ENCODE results near the gene CSF2RB. TPM values are rescaled to one million over a fixed set of nuclear protein-coding genes. Genes with fewer than 3 reads are reported as not detected.

Gene CSF2RB
- total RNA-seq, 1 experiment from 2014 or later: 5.6 TPM

DNA sequence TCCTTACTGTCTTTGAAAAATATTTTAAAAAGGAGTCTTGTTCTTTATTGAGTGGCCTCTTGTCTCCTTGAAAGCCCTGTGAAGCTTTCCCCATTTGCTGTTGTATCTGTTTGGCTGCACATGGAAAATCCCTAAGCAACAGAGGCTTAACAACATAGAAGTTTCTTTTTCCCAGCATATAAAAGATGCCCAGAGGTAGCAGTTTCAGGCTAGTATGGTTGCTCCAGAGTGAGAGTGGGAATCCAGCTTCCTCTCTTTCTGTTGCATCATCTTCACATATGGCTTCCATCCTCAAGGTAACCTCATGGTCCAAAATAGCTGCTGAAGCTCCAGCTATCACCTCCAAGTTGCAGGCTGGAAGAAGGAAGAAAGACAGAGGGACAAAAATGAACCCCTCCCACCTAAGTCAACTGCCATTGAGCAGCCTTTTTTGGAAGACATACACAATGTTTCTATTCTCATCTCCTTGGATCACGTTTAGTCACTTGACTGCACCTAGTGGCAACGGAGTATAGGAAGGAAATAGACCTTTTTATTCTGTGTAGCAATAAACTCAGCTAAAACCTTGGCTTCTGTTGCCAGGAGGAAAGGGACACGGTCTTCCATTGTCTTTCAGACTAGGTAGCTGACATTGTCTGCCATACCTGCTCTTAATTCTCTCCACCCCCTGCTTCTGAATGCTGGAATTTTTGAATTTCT, 5.3 kb downstream of the CSF2RB start:
- Histone ChIP-seq H3K27ac (ENCODE audit: low read length) (no peak overlapping the region), H3K9me2 (replicated peaks; ENCODE audit: insufficient read depth, low read length) (no peaks in the 10 kb centered on the region), H3K9ac (ENCODE audit: low read length) (no peak overlapping the region), H3K4me3 (ENCODE audit: low read length) (no peak overlapping the region), H3K4me1 (ENCODE audit: low read length) (peaks cover 9% of the 10 kb centered on the region), H3K9me3 (ENCODE audit: low read length) (no peaks in the 10 kb centered on the region), H4K20me1 (ENCODE audit: insufficient read depth, low read depth, low read length) (no peaks in the 10 kb centered on the region), H2AFZ (ENCODE audit: low read length) (no peak overlapping the region), H3K27me3 (ENCODE audit: low read length) (no peaks in the 10 kb centered on the region), H3K79me2 (ENCODE audit: low read length) (no peaks in the 10 kb centered on the region), H3K4me2 (ENCODE audit: low read depth, low read length, poor library complexity, severe bottlenecking) (no peak overlapping the region), H3K36me3 (ENCODE audit: insufficient read depth, low read length) (no peaks in the 10 kb centered on the region)
- DNase-seq: no peak

- H3K4me1 ChIP-seq (ENCODE audit: low read length): no peaks in the 10 kb centered on the region
- H3K9me3 ChIP-seq (ENCODE audit: low read length): no peaks in the 10 kb centered on the region
- H3K79me2 ChIP-seq (ENCODE audit: low read length): no peaks in the 10 kb centered on the region
- no peak for DNase-seq
- H3K4me2 ChIP-seq (ENCODE audit: low read depth, low read length, poor library complexity, severe bottlenecking): no peak overlapping the region
- H3K27ac ChIP-seq (ENCODE audit: low read length): no peak overlapping the region
- no peak overlapping the region for H3K4me3 ChIP-seq (ENCODE audit: low read length)
- no peak overlapping the region for H2AFZ ChIP-seq (ENCODE audit: low read length)
- H4K20me1 ChIP-seq (ENCODE audit: insufficient read depth, low read depth, low read length): no peaks in the 10 kb centered on the region
- no peaks in the 10 kb centered on the region for H3K36me3 ChIP-seq (ENCODE audit: insufficient read depth, low read length)
- no peaks in the 10 kb centered on the region for H3K27me3 ChIP-seq (ENCODE audit: low read length)
- no peaks in the 10 kb centered on the region for H3K9me2 ChIP-seq (replicated peaks; ENCODE audit: insufficient read depth, low read length)
- H3K9ac ChIP-seq (ENCODE audit: low read length): no peak overlapping the region
Measured at GRCh38 chr22:36921309-36922104, 8.1 kb downstream of the CSF2RB start.

- DNase-seq: no peak
- H3K9ac ChIP-seq (ENCODE audit: low read length): no peak overlapping the region
- H3K27me3 ChIP-seq (ENCODE audit: low read length): no peaks in the 10 kb centered on the region
- no peaks in the 10 kb centered on the region for H3K4me1 ChIP-seq (ENCODE audit: low read length)
- H3K4me3 ChIP-seq (ENCODE audit: low read length): no peak overlapping the region
- no peaks in the 10 kb centered on the region for H4K20me1 ChIP-seq (ENCODE audit: insufficient read depth, low read depth, low read length)
- no peaks in the 10 kb centered on the region for H3K9me2 ChIP-seq (replicated peaks; ENCODE audit: insufficient read depth, low read length)
- H3K9me3 ChIP-seq (ENCODE audit: low read length): no peaks in the 10 kb centered on the region
- H2AFZ ChIP-seq (ENCODE audit: low read length): no peak overlapping the region
- no peaks in the 10 kb centered on the region for H3K36me3 ChIP-seq (ENCODE audit: insufficient read depth, low read length)
- H3K4me2 ChIP-seq (ENCODE audit: low read depth, low read length, poor library complexity, severe bottlenecking): no peak overlapping the region
- H3K79me2 ChIP-seq (ENCODE audit: low read length): no peaks in the 10 kb centered on the region
- no peak overlapping the region for H3K27ac ChIP-seq (ENCODE audit: low read length)
Measured at GRCh38 chr22:36922105-36922608, 8.7 kb downstream of the CSF2RB start.

- Histone ChIP-seq H3K27ac (ENCODE audit: low read length) (no peak overlapping the region), H3K4me3 (ENCODE audit: low read length) (no peak overlapping the region), H2AFZ (ENCODE audit: low read length) (no peak overlapping the region), H4K20me1 (ENCODE audit: insufficient read depth, low read depth, low read length) (no peaks in the 10 kb centered on the region), H3K4me1 (ENCODE audit: low read length) (no peaks in the 10 kb centered on the region), H3K9me3 (ENCODE audit: low read length) (no peaks in the 10 kb centered on the region), H3K27me3 (ENCODE audit: low read length) (no peaks in the 10 kb centered on the region), H3K79me2 (ENCODE audit: low read length) (no peaks in the 10 kb centered on the region), H3K36me3 (ENCODE audit: insufficient read depth, low read length) (no peaks in the 10 kb centered on the region), H3K9me2 (replicated peaks; ENCODE audit: insufficient read depth, low read length) (no peaks in the 10 kb centered on the region), H3K4me2 (ENCODE audit: low read depth, low read length, poor library complexity, severe bottlenecking) (no peak overlapping the region), H3K9ac (ENCODE audit: low read length) (no peak overlapping the region)
- no peak for DNase-seq
Measured at GRCh38 chr22:36922711-36923110, 9.3 kb downstream of the CSF2RB start.

- Histone ChIP-seq H3K27ac (ENCODE audit: low read length) (no peak overlapping the region), H3K4me2 (ENCODE audit: low read depth, low read length, poor library complexity, severe bottlenecking) (no peak overlapping the region), H3K4me1 (ENCODE audit: low read length) (no peaks in the 10 kb centered on the region), H3K9ac (ENCODE audit: low read length) (no peak overlapping the region), H3K4me3 (ENCODE audit: low read length) (no peak overlapping the region), H2AFZ (ENCODE audit: low read length) (no peak overlapping the region), H3K79me2 (ENCODE audit: low read length) (no peaks in the 10 kb centered on the region), H3K36me3 (ENCODE audit: insufficient read depth, low read length) (no peaks in the 10 kb centered on the region), H4K20me1 (ENCODE audit: insufficient read depth, low read depth, low read length) (no peaks in the 10 kb centered on the region), H3K9me3 (ENCODE audit: low read length) (no peaks in the 10 kb centered on the region), H3K27me3 (ENCODE audit: low read length) (no peaks in the 10 kb centered on the region), H3K9me2 (replicated peaks; ENCODE audit: insufficient read depth, low read length) (no peaks in the 10 kb centered on the region)
- no peak for DNase-seq
Measured at GRCh38 chr22:36923131-36923788, 9.8 kb downstream of the CSF2RB start.

- Histone ChIP-seq H3K9me3 (ENCODE audit: low read length) (no peaks in the 10 kb centered on the region), H3K36me3 (ENCODE audit: insufficient read depth, low read length) (no peaks in the 10 kb centered on the region), H3K9ac (ENCODE audit: low read length) (no peak overlapping the region), H3K4me1 (ENCODE audit: low read length) (no peaks in the 10 kb centered on the region), H3K4me3 (ENCODE audit: low read length) (no peak overlapping the region), H3K27me3 (ENCODE audit: low read length) (no peaks in the 10 kb centered on the region), H2AFZ (ENCODE audit: low read length) (no peak overlapping the region), H3K79me2 (ENCODE audit: low read length) (no peaks in the 10 kb centered on the region), H4K20me1 (ENCODE audit: insufficient read depth, low read depth, low read length) (no peaks in the 10 kb centered on the region), H3K9me2 (replicated peaks; ENCODE audit: insufficient read depth, low read length) (no peaks in the 10 kb centered on the region), H3K4me2 (ENCODE audit: low read depth, low read length, poor library complexity, severe bottlenecking) (no peak overlapping the region), H3K27ac (ENCODE audit: low read length) (no peak overlapping the region)
- no peak for DNase-seq
Measured at GRCh38 chr22:36924151-36924698, 10.8 kb downstream of the CSF2RB start.

DNA sequence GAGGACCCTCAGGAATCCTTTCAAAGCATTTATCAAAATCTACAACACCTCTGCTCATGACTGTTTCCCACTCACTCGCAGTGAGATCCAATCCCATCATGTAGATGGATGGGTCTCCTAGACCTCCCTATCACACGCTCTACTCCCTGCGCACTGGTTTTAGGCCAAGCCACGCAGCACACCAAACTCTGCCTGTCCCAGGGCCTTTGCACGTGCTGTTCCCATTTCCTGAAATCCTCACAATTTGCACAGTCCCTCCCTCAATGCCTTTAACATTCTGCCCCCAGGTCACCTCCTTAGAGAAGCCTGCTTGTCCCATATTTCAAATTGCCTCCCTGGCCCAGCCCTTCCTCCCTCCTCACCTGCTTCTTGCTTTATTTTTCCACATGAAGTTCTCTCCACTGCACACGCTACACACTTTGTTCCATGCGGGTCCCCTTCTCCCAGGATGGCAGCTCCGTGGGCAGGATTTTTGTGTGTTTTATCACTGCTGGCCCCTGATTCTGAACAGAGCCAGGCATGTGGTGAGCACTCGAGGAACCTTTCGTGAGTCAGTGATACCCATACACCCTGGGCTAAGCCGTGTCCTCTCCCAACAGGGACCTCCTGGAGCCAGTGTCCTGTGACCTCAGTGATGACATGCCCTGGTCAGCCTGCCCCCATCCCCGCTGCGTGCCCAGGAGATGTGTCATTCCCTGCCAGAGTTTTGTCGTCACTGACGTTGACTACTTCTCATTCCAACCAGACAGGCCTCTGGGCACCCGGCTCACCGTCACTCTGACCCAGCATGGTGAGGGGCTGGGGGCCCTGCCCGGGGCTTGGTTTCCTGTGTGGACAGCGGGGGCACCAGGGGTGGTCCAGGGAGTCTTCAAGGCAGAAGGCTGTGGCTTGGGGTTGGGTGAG, 12.2 kb downstream of the CSF2RB start:
- H3K27me3 ChIP-seq (ENCODE audit: low read length): no peaks in the 10 kb centered on the region
- no peaks in the 10 kb centered on the region for H3K36me3 ChIP-seq (ENCODE audit: insufficient read depth, low read length)
- DNase-seq: no peak
- no peaks in the 10 kb centered on the region for H3K79me2 ChIP-seq (ENCODE audit: low read length)
- H3K4me2 ChIP-seq (ENCODE audit: low read depth, low read length, poor library complexity, severe bottlenecking): no peak overlapping the region
- no peak overlapping the region for H2AFZ ChIP-seq (ENCODE audit: low read length)
- H4K20me1 ChIP-seq (ENCODE audit: insufficient read depth, low read depth, low read length): no peaks in the 10 kb centered on the region
- no peak overlapping the region for H3K27ac ChIP-seq (ENCODE audit: low read length)
- no peaks in the 10 kb centered on the region for H3K9me2 ChIP-seq (replicated peaks; ENCODE audit: insufficient read depth, low read length)
- no peaks in the 10 kb centered on the region for H3K9me3 ChIP-seq (ENCODE audit: low read length)
- no peak overlapping the region for H3K9ac ChIP-seq (ENCODE audit: low read length)
- no peak overlapping the region for H3K4me3 ChIP-seq (ENCODE audit: low read length)
- no peaks in the 10 kb centered on the region for H3K4me1 ChIP-seq (ENCODE audit: low read length)

All from Karpas-422 (cell line).